ENCODE results near the gene SDR42E1.
"Not testable (repeated sequence)": the region's sequence is repeated elsewhere in the genome, so short reads cannot be mapped to it uniquely, and the experiment has no call there.

Gene SDR42E1

GRCh38 chr16:81997738-81998137 is 13.5 kb downstream of the SDR42E1 start:
- no peak for DNase-seq

GRCh38 chr16:81996664-81997509 is 14.4 kb downstream of the SDR42E1 start:
- no peak for DNase-seq

- DNase-seq, result no peak
Observed at GRCh38 chr16:81995651-81996050, 15.6 kb downstream of the SDR42E1 start.

- DNase-seq, result no peak
Observed at GRCh38 chr16:81994485-81994884, 16.8 kb downstream of the SDR42E1 start.

GRCh38 chr16:81992859-81993258 is 18.4 kb downstream of the SDR42E1 start:
- no peak for DNase-seq

- DNase-seq, result no peak
Observed at GRCh38 chr16:81987706-81988105, 23.6 kb downstream of the SDR42E1 start.

GRCh38 chr16:81987121-81987520 is 24.1 kb downstream of the SDR42E1 start:
- DNase-seq, result no peak

- not testable (repeated sequence) for DNase-seq
Observed at GRCh38 chr16:81977335-81977942, 33.8 kb downstream of the SDR42E1 start.

- no peak for DNase-seq
Observed at GRCh38 chr16:81975637-81976036, 35.6 kb downstream of the SDR42E1 start.

- DNase-seq, result no peak
Observed at GRCh38 chr16:81973737-81974136, 37.5 kb downstream of the SDR42E1 start.

GRCh38 chr16:81971853-81972252 is 39.4 kb downstream of the SDR42E1 start:
- no peak for DNase-seq

GRCh38 chr16:81967358-81967757 is 43.9 kb downstream of the SDR42E1 start:
- no peak for DNase-seq

GRCh38 chr16:81964808-81965207 is 46.5 kb downstream of the SDR42E1 start:
- no peak for DNase-seq

- DNase-seq, result no peak
Observed at GRCh38 chr16:81956213-81956948, 54.9 kb downstream of the SDR42E1 start.

GRCh38 chr16:81951564-81951963 is 59.7 kb downstream of the SDR42E1 start:
- DNase-seq, result no peak

GRCh38 chr16:81946206-81946605 is 65.1 kb downstream of the SDR42E1 start:
- DNase-seq, result no peak

- no peak for DNase-seq
Observed at GRCh38 chr16:81945665-81946064, 65.6 kb downstream of the SDR42E1 start.

GRCh38 chr16:81942007-81942601 is 69.2 kb downstream of the SDR42E1 start:
- DNase-seq, result no peak

GRCh38 chr16:81940781-81941560 is 70.3 kb downstream of the SDR42E1 start:
- no peak for DNase-seq

GRCh38 chr16:81939164-81940056 is 71.9 kb downstream of the SDR42E1 start:
- no peak for DNase-seq
